IMR-90 (cell line): ENCODE measurements around the gene LRSAM1. TPM values are rescaled to one million over a fixed set of nuclear protein-coding genes. Genes with fewer than 3 reads are reported as not detected.

Experiments
- ATAC-seq: fragments of 200-7000 bp; cut with Tn5 transposase; 2 replicates; pipeline ENCODE4 v1.9.1; 2020; ENCODE audit warnings: low read depth, mild to moderate bottlenecking, moderate library complexity
- BruUV-seq: library from RNA; stranded (reverse); fragments of 400-500 nt; replicated peaks from 2 replicates; lab custom pipeline; 2021; lab: Mats Ljungman, UMichigan
- CTCF ChIA-PET: fragments of 300-600 bp; formaldehyde crosslinking; extraction: SDS; loops from one replicate; lab custom pipeline; 2021; ENCODE audit warnings: antibody characterized with exemption; lab: Yijun Ruan, JAX
- POLR2A ChIA-PET: fragments of 300-600 bp; sonication (Branson Sonifier 250); formaldehyde crosslinking; loops from one replicate; lab custom pipeline; 2022; ENCODE audit warnings: antibody characterized with exemption; ENCODE audit not compliant: unreplicated experiment; lab: Charles Lee
- DNase-seq: peaks from one replicate; pipeline ENCODE4 v3.0.0; 2013
- H2AFZ ChIP-seq: replicated peaks from 2 replicates; pipeline ENCODE3; 2013; ENCODE audit warnings: low read length, mild to moderate bottlenecking; ENCODE audit not compliant: poor library complexity
- H2AK5ac ChIP-seq: 2 replicates; pipeline ENCODE4 v1.6.1; 2013; ENCODE audit warnings: low read depth, low read length, inconsistent platforms
- H2AK9ac ChIP-seq: replicated peaks from 2 replicates; pipeline ENCODE3; 2013; ENCODE audit warnings: mild to moderate bottlenecking, low read depth, low read length, moderate library complexity; ENCODE audit not compliant: poor library complexity
- H2BK120ac ChIP-seq: 2 replicates; pipeline ENCODE4 v1.6.1; 2013; ENCODE audit warnings: low read depth, low read length, inconsistent platforms
- H2BK15ac ChIP-seq: 3 replicates; pipeline ENCODE4 v1.6.1; 2013; ENCODE audit warnings: low read depth, low read length, inconsistent platforms
- H2BK20ac ChIP-seq: 2 replicates; pipeline ENCODE4 v1.6.1; 2013; ENCODE audit warnings: low read depth, mild to moderate bottlenecking, inconsistent platforms, low read length, moderate library complexity
- H2BK5ac ChIP-seq: 2 replicates; pipeline ENCODE4 v1.6.1; 2013; ENCODE audit warnings: mild to moderate bottlenecking, low read depth, low read length, inconsistent platforms; ENCODE audit not compliant: poor library complexity, severe bottlenecking
- H3K14ac ChIP-seq: replicated peaks from 2 replicates; pipeline ENCODE4 v1.6.1; 2013; ENCODE audit warnings: low read depth, low read length, inconsistent platforms
- H3K18ac ChIP-seq: 2 replicates; pipeline ENCODE4 v1.6.1; 2013; ENCODE audit warnings: low read depth, low read length, control low read depth
- H3K23ac ChIP-seq: 2 replicates; pipeline ENCODE4 v1.6.1; 2013; ENCODE audit warnings: low read depth, low read length, inconsistent platforms
- H3K27ac ChIP-seq: 2 replicates; pipeline ENCODE4 v1.5.1; 2013; ENCODE audit warnings: mild to moderate bottlenecking, control low read depth, low read length; ENCODE audit not compliant: insufficient read depth
- H3K27me3 ChIP-seq: 2 replicates; pipeline ENCODE4 v1.6.1; 2013; ENCODE audit warnings: low read length; ENCODE audit not compliant: control insufficient read depth, insufficient read depth
- H3K36me3 ChIP-seq: 2 replicates; pipeline ENCODE4 v1.6.1; 2013; ENCODE audit warnings: low read length, mixed read lengths; ENCODE audit not compliant: control insufficient read depth, insufficient read depth
- H3K4ac ChIP-seq: 2 replicates; pipeline ENCODE4 v1.6.1; 2013; ENCODE audit warnings: low read depth, low read length, inconsistent platforms
- H3K4me1 ChIP-seq: 2 replicates; pipeline ENCODE4 v1.6.1; 2013; ENCODE audit warnings: low read length, mixed read lengths; ENCODE audit not compliant: control insufficient read depth, insufficient read depth
- H3K4me2 ChIP-seq: 2 replicates; pipeline ENCODE4 v1.6.1; 2013; ENCODE audit warnings: low read depth, mild to moderate bottlenecking, control low read depth, low read length, moderate library complexity
- H3K4me3 ChIP-seq: 2 replicates; pipeline ENCODE4 v1.5.1; 2013; ENCODE audit warnings: low read depth, mild to moderate bottlenecking, control low read depth, low read length, moderate library complexity; ENCODE audit not compliant: insufficient read depth
- H3K56ac ChIP-seq: 2 replicates; pipeline ENCODE4 v1.6.1; 2013; ENCODE audit warnings: low read length, inconsistent platforms; ENCODE audit not compliant: insufficient read depth; ENCODE audit errors: extremely low read depth
- H3K79me1 ChIP-seq, 2 experiments: 2 replicates each; pipeline ENCODE4 v1.6.1; 2013; ENCODE audit warnings: low read length in 2 of 2, inconsistent platforms in 1 of 2, low read depth in 1 of 2
- H3K9ac ChIP-seq: 2 replicates; pipeline ENCODE4 v1.6.1; 2013; ENCODE audit warnings: low read depth, low read length, control low read depth
- H3K9me1 ChIP-seq: 2 replicates; pipeline ENCODE4 v1.6.1; 2013; ENCODE audit warnings: low read length, inconsistent platforms; ENCODE audit not compliant: insufficient read depth
- H3K9me3 ChIP-seq: 2 replicates; pipeline ENCODE4 v1.6.1; 2013; ENCODE audit warnings: low read length; ENCODE audit not compliant: control insufficient read depth, insufficient read depth
- H4K20me1 ChIP-seq: 2 replicates; pipeline ENCODE4 v1.6.1; 2013; ENCODE audit warnings: low read length, inconsistent platforms; ENCODE audit not compliant: insufficient read depth
- H4K5ac ChIP-seq: 2 replicates; pipeline ENCODE4 v1.6.1; 2013; ENCODE audit warnings: mild to moderate bottlenecking, low read depth, low read length, control low read depth
- H4K8ac ChIP-seq, 2 experiments: 2 replicates each; pipeline ENCODE4 v1.6.1; 2013; ENCODE audit warnings: low read depth in 2 of 2, low read length in 2 of 2, control low read depth in 1 of 2, inconsistent platforms in 1 of 2
- H4K91ac ChIP-seq: 2 replicates; pipeline ENCODE4 v1.6.1; 2013; ENCODE audit warnings: low read depth, low read length, inconsistent platforms; ENCODE audit not compliant: insufficient read depth
- BHLHE40 ChIP-seq: fragments of 150-350 bp; IDR thresholded peaks from 2 replicates; pipeline ENCODE4 v1.6.1; 2016; ENCODE audit warnings: mild to moderate bottlenecking, low read depth, low read length
- CEBPB ChIP-seq: IDR thresholded peaks from 2 replicates; pipeline ENCODE4 v1.6.1; 2012; ENCODE audit warnings: low read depth, low read length, improper control_type of control experiment
- CHD1 ChIP-seq: IDR thresholded peaks from 2 replicates; pipeline ENCODE4 v1.6.1; 2012; ENCODE audit warnings: low read depth, low read length, improper control_type of control experiment
- CTCF ChIP-seq: conservative IDR thresholded peaks from 2 replicates; pipeline ENCODE4 v1.5.1; 2012; ENCODE audit warnings: mild to moderate bottlenecking, low read depth, low read length, improper control_type of control experiment
- MAFK ChIP-seq: IDR thresholded peaks from 2 replicates; pipeline ENCODE4 v1.6.1; 2012; ENCODE audit warnings: low read depth, low read length, improper control_type of control experiment
- MAZ ChIP-seq: IDR thresholded peaks from 2 replicates; pipeline ENCODE4 v1.6.1; 2012; ENCODE audit warnings: low read depth, mild to moderate bottlenecking, low read length, improper control_type of control experiment, moderate library complexity, borderline replicate concordance
- NFE2L2 ChIP-seq: fragments of 150-350 bp; IDR thresholded peaks from 2 replicates; pipeline ENCODE4 v1.6.1; 2016; ENCODE audit warnings: low read depth, mild to moderate bottlenecking, low read length
- RAD21 ChIP-seq: IDR thresholded peaks from 2 replicates; pipeline ENCODE4 v1.6.1; 2012; ENCODE audit warnings: low read length, improper control_type of control experiment
- WGBS, 2 experiments: methylation state at CpG; one replicate each; pipeline versions ENCODE4 v1.1.5 to v1.1.7; 2013; ENCODE audit warnings: missing lambda C conversion rate in 2 of 2; ENCODE audit not compliant: insufficient read length in 1 of 2; ENCODE audit errors: extremely low coverage in 2 of 2; 5-methylcytosine and 5-hydroxymethylcytosine counted together
- dilution Hi-C: fragments of 300-500 bp; cut with HindIII; formaldehyde crosslinking; loops from one replicate; pipeline ENCODE4 v1.14.3; 2018; ENCODE audit warnings: low sequenced_read_pairs; ENCODE audit not compliant: unreplicated experiment
- in situ Hi-C: fragments of 300-500 bp; cut with MboI; formaldehyde crosslinking; loops from 3 replicates; pipeline ENCODE4 v1.14.3; 2019; ENCODE audit warnings: low sequenced_read_pairs, inconsistent platforms, mixed read lengths
- intact Hi-C: fragments of 100-400 bp; cut with micrococcal nuclease; formaldehyde crosslinking; loops from 2 replicates; pipeline ENCODE4 v1.10.0; 2022
- polyA plus RNA-seq, 3 experiments: library from polyadenylated mRNA; depleted of rRNA; stranded (reverse); fragments of >200 nt; gene quantifications; 2 replicates each; pipeline ENCODE4 v1.2.3, GENCODE V29; 2012; ENCODE audit warnings: low replicate concordance in 1 of 3
- total RNA-seq: library from RNA; depleted of rRNA; stranded (reverse); fragments of >200 nt; gene quantifications from 2 replicates; pipeline ENCODE4 v1.2.3, GENCODE V29; 2012

LRSAM1 gene
- total and polyA plus RNA-seq, 2 of the 4 experiments (the other 2 are of a cell fraction) = 3.0 to 9.3 TPM

GRCh38 chr9:127417131-127418036, 33.9 kb upstream of the LRSAM1 start (continued):
- TF ChIP-seq MAZ = no peak
- TF ChIP-seq NFE2L2 = no peak

GRCh38 chr9:127418037-127418471, 33.3 kb upstream of the LRSAM1 start:
- Histone ChIP-seq H2BK15ac (no peak overlapping the region), H3K27me3 (no peaks in the 10 kb centered on the region), H3K4me1 (peaks cover 7% of the 10 kb centered on the region), H3K18ac (no peak overlapping the region), H3K79me1 (peaks cover 9 to 14% of the 10 kb centered on the region in 2 experiments), H2BK20ac (no peak overlapping the region), H2BK120ac (no peak overlapping the region), H3K27ac (no peak overlapping the region), H3K9me3 (no peaks in the 10 kb centered on the region), H2AK9ac (no peak overlapping the region), H2AFZ (no peak overlapping the region), H3K4ac (no peak overlapping the region), H3K23ac (no peak overlapping the region), H2BK5ac (no peak overlapping the region), H4K91ac (no peak overlapping the region), H2AK5ac (no peak overlapping the region), H3K9me1 (peaks cover 12% of the 10 kb centered on the region; the same call in 1 of the 2 replicates), H4K20me1 (no peaks in the 10 kb centered on the region), H3K9ac (no peak overlapping the region), H3K4me3 (no peak overlapping the region), H4K5ac (no peak overlapping the region), H4K8ac (no peak overlapping the region), H3K56ac (no peak overlapping the region), H3K4me2 (no peak overlapping the region), H3K36me3 (0 out of 2 replicates have a peak, but pooled peaks cover 2% of the 10 kb centered on the region), H3K14ac (no peak overlapping the region)
- in situ Hi-C loops = no loop called here
- BruUV-seq = no TSS peak
- dilution Hi-C loops = no loop called here
- intact Hi-C loops = no loop called here
- TF ChIP-seq CTCF (0 out of 2 replicates have a peak, but pooled peaks have one; percentile 10), MAFK (no peak), RAD21 (no peak), BHLHE40 (no peak), CEBPB (no peak), CHD1 (no peak)
- POLR2A ChIA-PET = no interaction called here
- 20% methylated on average over 2 of the region's 12 CpGs; no CpG with 5 or more reads in 1 of the 2 experiments for WGBS, 2 experiments
- ATAC-seq (peak; percentile 33), DNase-seq (no peak)
- CTCF ChIA-PET = interaction anchor here (1.5 kb wide), 1 partner anchor 213 kb away, joined by 3 read pairs; no protein-coding TSS in a partner anchor
